Epithelial cell of esophagus (primary cell): Measurements from ENCODE around the gene SCIMP.
"Not testable (repeated sequence)": the region's sequence is repeated elsewhere in the genome, so short reads cannot be mapped to it uniquely, and the experiment has no call there.

ENCODE experiments used
- DNase-seq: peaks from one replicate; pipeline ENCODE4 v3.0.0; 2010; ENCODE audit warnings: low read depth
- H3K4me3 ChIP-seq: 2 replicates; pipeline ENCODE4 v1.5.1; 2011; ENCODE audit warnings: mild to moderate bottlenecking, low read length, control low read depth
- CTCF ChIP-seq: IDR thresholded peaks from 2 replicates; pipeline ENCODE4 v1.5.1; 2011; ENCODE audit warnings: low read depth, mild to moderate bottlenecking, low read length, control low read depth, inconsistent platforms; ENCODE audit not compliant: insufficient read depth; ENCODE audit errors: missing control alignments

SCIMP gene

GRCh38 chr17:5164436-5164835 lies 70.2 kb downstream of the SCIMP start:
- H3K4me3 ChIP-seq = no peak overlapping the region
- TF ChIP-seq CTCF = no peak
- no peak for DNase-seq

GRCh38 chr17:5161793-5162192 lies 72.9 kb downstream of the SCIMP start:
- not testable (repeated sequence) for H3K4me3 ChIP-seq, DNase-seq

- H3K4me3 ChIP-seq, DNase-seq: not testable (repeated sequence)
These were observed 74.0 kb downstream of the SCIMP start for GRCh38 chr17:5160702-5161101.
